OCI-LY7 (cell line): ENCODE data around the gene FXR1. TPM values are rescaled to one million over a fixed set of nuclear protein-coding genes. Genes with fewer than 3 reads are reported as not detected.

ENCODE experiments used
- BruUV-seq: library from RNA; stranded (reverse); fragments of 400-500 nt; replicated peaks from 2 replicates; lab custom pipeline; 2021; lab: Mats Ljungman, UMichigan
- CTCF ChIA-PET: fragments of 300-600 bp; sonication (Branson Sonifier 250); formaldehyde crosslinking; loops from one replicate; lab custom pipeline; 2022; ENCODE audit warnings: antibody characterized with exemption; ENCODE audit not compliant: unreplicated experiment; lab: Charles Lee
- POLR2A ChIA-PET: fragments of 300-600 bp; sonication (Branson Sonifier 250); formaldehyde crosslinking; loops from one replicate; lab custom pipeline; 2022; ENCODE audit warnings: antibody characterized with exemption; lab: Charles Lee
- DNase-seq: peaks from one replicate; pipeline ENCODE4 v3.0.0-alpha.2; 2015; ENCODE audit warnings: low spot score
- H2AFZ ChIP-seq: fragments of 200-600 bp; sonication (generic), shearing (Covaris generic); 2 replicates; pipeline ENCODE4 v1.6.1; 2014; ENCODE audit warnings: mild to moderate bottlenecking, antibody characterized with exemption, low read length, moderate library complexity
- H3K27ac ChIP-seq: fragments of 200-600 bp; sonication (generic); 2 replicates; pipeline ENCODE4 v1.5.1; 2014; ENCODE audit warnings: mixed run types, low read depth, mild to moderate bottlenecking, moderate library complexity, low read length, inconsistent platforms; ENCODE audit not compliant: poor library complexity, severe bottlenecking
- H3K36me3 ChIP-seq: fragments of 200-600 bp; sonication (generic); 2 replicates; pipeline ENCODE4 v1.6.1; 2014; ENCODE audit warnings: mild to moderate bottlenecking, antibody characterized with exemption, low read length, moderate library complexity, mixed read lengths; ENCODE audit not compliant: insufficient read depth
- H3K4me1 ChIP-seq: fragments of 200-600 bp; sonication (generic); 2 replicates; pipeline ENCODE4 v1.5.1; 2014; ENCODE audit warnings: mild to moderate bottlenecking, low read length; ENCODE audit not compliant: insufficient read depth, poor library complexity, severe bottlenecking
- H3K4me2 ChIP-seq: fragments of 200-600 bp; sonication (generic); 2 replicates; pipeline ENCODE4 v1.6.1; 2014; ENCODE audit warnings: mild to moderate bottlenecking, low read length
- H3K4me3 ChIP-seq: fragments of 200-600 bp; sonication (generic); 2 replicates; pipeline ENCODE4 v1.5.1; 2014; ENCODE audit warnings: mild to moderate bottlenecking, low read depth, low read length; ENCODE audit not compliant: poor library complexity, severe bottlenecking
- H3K79me2 ChIP-seq: fragments of 200-600 bp; sonication (generic); 2 replicates; pipeline ENCODE4 v1.6.1; 2016; ENCODE audit warnings: low read depth, mild to moderate bottlenecking, low read length, moderate library complexity, mixed read lengths; ENCODE audit not compliant: insufficient read depth
- H3K9me2 ChIP-seq: fragments of 200-600 bp; sonication (generic); 2 replicates; pipeline ENCODE4 v1.6.1; 2016; ENCODE audit warnings: mild to moderate bottlenecking, low read length, mixed read lengths; ENCODE audit not compliant: insufficient read depth
- H3K9me3 ChIP-seq: fragments of 200-600 bp; sonication (generic); 2 replicates; pipeline ENCODE4 v1.6.1; 2014; ENCODE audit warnings: mild to moderate bottlenecking, mixed run types, low read length, mixed read lengths
- H4K20me1 ChIP-seq: fragments of 200-600 bp; sonication (generic); 2 replicates; pipeline ENCODE4 v1.6.1; 2014; ENCODE audit warnings: mild to moderate bottlenecking, antibody characterized with exemption, low read length, moderate library complexity, mixed read lengths; ENCODE audit not compliant: insufficient read depth
- EZH2phosphoT487 ChIP-seq: fragments of 200-600 bp; sonication (generic); IDR thresholded peaks from 2 replicates; pipeline ENCODE4 v1.6.1; 2018; ENCODE audit warnings: low read depth, borderline replicate concordance, mild to moderate bottlenecking, mixed run types, antibody characterized with exemption, low read length, moderate library complexity, mixed read lengths
- intact Hi-C: fragments of 100-400 bp; cut with micrococcal nuclease; formaldehyde crosslinking; loops from one replicate; pipeline ENCODE4 v1.10.0; 2022; ENCODE audit not compliant: unreplicated experiment
- total RNA-seq, 2 experiments: library from RNA; depleted of rRNA in 1 of 2; stranded (reverse); fragments of >200 nt in 1 of 2; shearing (Covaris generic) in 1 of 2; gene quantifications; 2 replicates each; pipeline ENCODE4 v1.2.3, GENCODE V29; 2014 to 2022
- TF ChIP-seq, protein P1 (sequence below): fragments of 200-600 bp; sonication (generic); conservative IDR thresholded peaks from 2 replicates; pipeline ENCODE4 v1.5.1; 2014; ENCODE audit warnings: mild to moderate bottlenecking, antibody characterized with exemption, low read length, moderate library complexity, mixed read lengths

FXR1 gene
- total RNA-seq, 2 experiments from 2014 or later: 90.6 to 161 TPM

- Histone ChIP-seq H3K79me2 (peaks cover 15% of the 10 kb centered on the region), H2AFZ (no peak overlapping the region), H3K4me2 (0 out of 2 replicates have a peak overlapping the region, but pooled peaks have one; percentile 2), H3K36me3 (peaks cover 48% of the 10 kb centered on the region), H3K4me1 (peaks cover 10% of the 10 kb centered on the region), H3K9me3 (no peaks in the 10 kb centered on the region), H4K20me1 (no peaks in the 10 kb centered on the region), H3K9me2 (no peaks in the 10 kb centered on the region), H3K4me3 (no peak overlapping the region), H3K27ac (no peak overlapping the region)
- intact Hi-C loops: loop anchor here (5.0 kb wide), 1 partner anchor 385 kb away; the partner anchor contains the start of gene TTC14
- POLR2A ChIA-PET: no interaction called here
- TF ChIP-seq EZH2phosphoT487: no peak
- TF ChIP-seq, protein P1, sequence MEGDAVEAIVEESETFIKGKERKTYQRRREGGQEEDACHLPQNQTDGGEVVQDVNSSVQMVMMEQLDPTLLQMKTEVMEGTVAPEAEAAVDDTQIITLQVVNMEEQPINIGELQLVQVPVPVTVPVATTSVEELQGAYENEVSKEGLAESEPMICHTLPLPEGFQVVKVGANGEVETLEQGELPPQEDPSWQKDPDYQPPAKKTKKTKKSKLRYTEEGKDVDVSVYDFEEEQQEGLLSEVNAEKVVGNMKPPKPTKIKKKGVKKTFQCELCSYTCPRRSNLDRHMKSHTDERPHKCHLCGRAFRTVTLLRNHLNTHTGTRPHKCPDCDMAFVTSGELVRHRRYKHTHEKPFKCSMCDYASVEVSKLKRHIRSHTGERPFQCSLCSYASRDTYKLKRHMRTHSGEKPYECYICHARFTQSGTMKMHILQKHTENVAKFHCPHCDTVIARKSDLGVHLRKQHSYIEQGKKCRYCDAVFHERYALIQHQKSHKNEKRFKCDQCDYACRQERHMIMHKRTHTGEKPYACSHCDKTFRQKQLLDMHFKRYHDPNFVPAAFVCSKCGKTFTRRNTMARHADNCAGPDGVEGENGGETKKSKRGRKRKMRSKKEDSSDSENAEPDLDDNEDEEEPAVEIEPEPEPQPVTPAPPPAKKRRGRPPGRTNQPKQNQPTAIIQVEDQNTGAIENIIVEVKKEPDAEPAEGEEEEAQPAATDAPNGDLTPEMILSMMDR: no peak
- CTCF ChIA-PET: no interaction called here
- BruUV-seq: no TSS peak
- no peak for DNase-seq
Measured at GRCh38 chr3:180987344-180987743, 74.9 kb downstream of the FXR1 start.

- H3K9me3 ChIP-seq: no peaks in the 10 kb centered on the region
- no peaks in the 10 kb centered on the region for H3K9me2 ChIP-seq
- no peaks in the 10 kb centered on the region for H4K20me1 ChIP-seq
- H3K79me2 ChIP-seq: peaks cover 15% of the 10 kb centered on the region
- peak within 1 kb of the TSS; percentile 34 for H3K27ac ChIP-seq
- no peak for TF ChIP-seq EZH2phosphoT487
- TF ChIP-seq, protein P1: no peak
- H3K4me1 ChIP-seq: peaks cover 10% of the 10 kb centered on the region
- H3K36me3 ChIP-seq: peaks cover 30% of the 10 kb centered on the region; the same call in 1 of the 2 replicates
- peak within 1 kb of the TSS; percentile 76 for H3K4me3 ChIP-seq
- ChIA-PET CTCF (interaction anchor here (0.9 kb wide), 1 partner anchor 77 kb away, joined by 3 read pairs; the partner anchor contains the start of gene FXR1), POLR2A (interaction anchor here (0.5 to 1.6 kb wide), 10 partner anchors 10 to 712 kb away, joined by 3 to 11 read pairs (median 6); partner anchors contain the start of gene FXR1)
- intact Hi-C loops: loop anchor here (1.0 to 5.0 kb wide), 2 partner anchors 77 to 387 kb away; partner anchors contain the start of genes FXR1 and TTC14
- H2AFZ ChIP-seq: peak within 1 kb of the TSS; percentile 82
- peak within 1 kb of the TSS; percentile 83 for H3K4me2 ChIP-seq
- peak; percentile 96 for DNase-seq
- BruUV-seq: TSS peak; percentile 68
Measured at GRCh38 chr3:180989291-180990163, 77.1 kb downstream of the FXR1 start, which contains the start of gene DNAJC19. TSS of gene DNAJC19 (minus strand) at chr3:180989736. CDS start at chr3:180989602, 134 bp downstream.
